ENCODE results near the gene YY1. TPM values are rescaled to one million over a fixed set of nuclear protein-coding genes. Genes with fewer than 3 reads are reported as not detected.

The YY1 gene
- total and polyA plus RNA-seq, 2 of the 8 experiments (the other 6 are each of a cell fraction or from before 2014, with no cell fraction given): 26.4 to 106 TPM

- peak; percentile 16; the same call in 1 of the 2 replicates for TF ChIP-seq BACH1 (IDR thresholded peaks at IDR 0.05; ENCODE audit: low read length)
- TF ChIP-seq JUND (IDR thresholded peaks at IDR 0.05; ENCODE audit: low read length): no peak
- no peak; the same call in 1 of the 2 replicates for TF ChIP-seq SP4 (IDR thresholded peaks at IDR 0.05; ENCODE audit: low read length)
- peak; percentile 94 for TF ChIP-seq MAX (IDR thresholded peaks at IDR 0.05)
- TF ChIP-seq FOSL1 (IDR thresholded peaks at IDR 0.05; ENCODE audit: insufficient read depth, low read depth, low read length): 0 out of 2 replicates have a peak, but pooled peaks have one; percentile 56
- TF ChIP-seq POLR2A (IDR thresholded peaks at IDR 0.05; ENCODE audit: control extremely low read depth in 1 of 2, low read depth in 2 of 2, low read length in 2 of 2): no peak; a peak in 1 of 3 replicates
- no peak for TF ChIP-seq TBP (IDR thresholded peaks at IDR 0.05; ENCODE audit: low read depth, low read length)
- no peak for TF ChIP-seq KDM5A (IDR thresholded peaks at IDR 0.05; ENCODE audit: low read length)
- no peak for TF ChIP-seq RNF2 (IDR thresholded peaks at IDR 0.05; ENCODE audit: borderline replicate concordance, low read depth, low read length, missing control alignments, poor library complexity, severe bottlenecking)
- no peak for TF ChIP-seq GTF2F1 (IDR thresholded peaks at IDR 0.05; ENCODE audit: borderline replicate concordance, low read depth, low read length)
- TF ChIP-seq EGR1 (IDR thresholded peaks at IDR 0.05; ENCODE audit: borderline replicate concordance, low read depth, low read length): no peak
- TF ChIP-seq SIX5 (IDR thresholded peaks at IDR 0.05; ENCODE audit: low read depth, low read length): no peak
- TF ChIP-seq GABPA (IDR thresholded peaks at IDR 0.05; ENCODE audit: borderline replicate concordance, insufficient read depth, low read length): no peak
- no peak for TF ChIP-seq USF2 (IDR thresholded peaks at IDR 0.05; ENCODE audit: low read length)
- TF ChIP-seq TAF1 (IDR thresholded peaks at IDR 0.05; ENCODE audit: low read depth, low read length): peak; percentile 40; the same call in 1 of the 2 replicates
- no peak for TF ChIP-seq HDAC6 (IDR thresholded peaks at IDR 0.05; ENCODE audit: low read depth, low read length)
- peak; percentile 8; the same call in 1 of the 2 replicates for TF ChIP-seq YY1 (IDR thresholded peaks at IDR 0.05; ENCODE audit: low read depth, low read length)
- TF ChIP-seq POLR2AphosphoS5 (IDR thresholded peaks at IDR 0.05; ENCODE audit: low read depth, low read length): no peak; the same call in 1 of the 2 replicates
- TF ChIP-seq CHD2 (IDR thresholded peaks at IDR 0.05; ENCODE audit: low read length): no peak
- no peak for TF ChIP-seq SUZ12 (IDR thresholded peaks at IDR 0.05; ENCODE audit: low read length)
- TF ChIP-seq EP300 (IDR thresholded peaks at IDR 0.05; ENCODE audit: borderline replicate concordance in 1 of 2, low read depth in 2 of 2, low read length in 2 of 2): 0 out of 3 replicates have a peak, but pooled peaks of 1 of the 2 experiments have one; percentile 23
- no peak for TF ChIP-seq CTBP2 (IDR thresholded peaks at IDR 0.05; ENCODE audit: borderline replicate concordance, insufficient read depth, insufficient read length, low read length)
Measured at GRCh38 chr14:100285021-100285912, 46.3 kb downstream of the YY1 start (continued).
